GM21529 (cell line): Measurements from ENCODE around the gene STMN3.
"Not testable (repeated sequence)": the region's sequence is repeated elsewhere in the genome, so short reads cannot be mapped to it uniquely, and the experiment has no call there.

Experiments
- ATAC-seq: cut with Tn5 transposase; IDR thresholded peaks from one replicate; pipeline ENCODE4 v1.9.1; 2021; ENCODE audit not compliant: unreplicated experiment

STMN3 gene

DNA sequence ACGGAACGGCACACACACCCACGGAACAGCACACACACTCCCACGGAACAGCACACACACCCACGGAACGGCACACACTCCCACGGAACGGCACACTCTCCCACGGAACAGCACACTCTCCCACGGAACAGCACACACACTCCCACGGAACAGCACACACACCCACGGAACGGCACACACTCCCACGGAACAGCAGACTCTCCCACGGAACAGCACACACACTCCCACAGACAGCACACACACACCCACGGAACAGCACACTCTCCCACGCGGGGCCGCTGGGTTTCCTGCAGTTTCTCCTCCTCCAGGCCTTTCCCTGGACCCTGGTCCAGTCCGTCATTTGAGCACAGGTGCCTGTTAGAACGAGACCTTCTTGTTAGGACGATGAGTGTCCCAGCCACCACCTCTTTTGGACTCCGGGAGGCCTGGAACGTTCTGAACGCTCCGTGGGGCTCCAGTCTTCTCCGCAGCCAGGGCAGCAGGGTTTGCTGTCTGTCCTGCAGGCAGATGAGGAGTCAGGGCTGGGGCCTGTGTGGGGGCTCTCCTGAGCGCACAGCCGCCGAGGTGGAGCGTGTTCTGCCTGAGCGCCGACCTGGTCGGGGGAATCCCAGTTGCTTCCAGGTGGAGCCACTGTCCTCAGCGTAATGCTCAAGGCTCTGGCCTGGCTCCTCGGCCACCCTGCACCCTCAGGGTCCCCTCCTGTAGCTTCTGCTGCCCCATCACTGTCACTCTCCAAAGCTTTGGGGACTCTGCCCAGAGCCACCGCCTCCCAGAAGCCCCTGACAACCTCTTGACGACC is 25.6 kb upstream of the STMN3 start:
- no peak for ATAC-seq

DNA sequence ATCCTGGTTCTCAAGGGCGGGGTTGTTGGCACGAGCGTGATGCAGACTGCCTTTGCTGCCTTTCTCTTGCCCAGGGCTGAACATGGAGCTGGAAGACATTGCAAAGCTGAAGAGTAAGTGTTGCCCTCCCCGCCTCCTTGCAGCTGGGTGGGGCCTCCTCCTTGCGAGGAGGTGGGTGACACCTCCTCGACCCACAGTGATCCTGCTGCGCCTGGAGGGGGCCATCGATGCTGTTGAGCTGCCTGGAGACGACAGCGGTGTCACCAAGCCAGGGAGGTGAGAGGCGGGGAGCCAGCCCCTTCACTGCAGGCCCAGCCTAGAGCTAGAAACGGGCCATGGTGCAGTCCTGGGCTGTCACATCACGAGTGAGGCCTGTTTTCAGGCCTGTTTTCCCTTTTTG is 24.8 kb upstream of the STMN3 start:
- no peak for ATAC-seq

DNA sequence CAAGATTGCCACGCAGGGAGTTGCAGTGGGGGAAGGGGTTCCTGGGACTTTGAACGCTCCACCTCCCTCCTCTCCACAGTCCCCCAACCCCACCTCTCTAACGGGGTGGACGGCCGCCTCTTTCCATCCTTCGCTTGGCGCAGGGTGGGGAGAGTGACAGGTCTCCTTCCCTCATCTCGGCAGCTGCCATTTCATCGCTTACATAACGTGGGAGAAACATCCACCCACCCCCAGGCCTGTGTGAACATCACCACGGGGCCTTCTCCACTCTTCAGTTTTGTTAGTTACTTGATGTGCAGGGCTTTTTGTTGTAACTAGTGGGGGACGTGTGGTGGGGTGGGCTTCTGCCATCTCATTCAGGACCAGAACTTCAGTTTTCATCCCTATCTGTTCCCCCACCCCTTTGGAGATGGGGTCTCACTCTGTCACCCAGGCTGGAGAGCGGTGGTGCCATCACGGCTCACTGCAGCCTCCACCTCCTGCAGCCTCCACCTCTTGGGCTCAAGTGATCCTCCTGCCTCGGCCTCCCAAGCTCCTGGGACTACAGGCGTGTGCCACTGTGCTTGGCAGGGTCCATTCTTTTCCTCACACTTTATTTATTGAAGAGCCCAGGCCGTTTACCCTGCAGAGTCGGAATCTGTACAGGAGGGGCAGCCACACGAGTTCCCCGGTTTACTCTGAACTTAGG is 22.6 kb upstream of the STMN3 start:
- no peak for ATAC-seq

DNA sequence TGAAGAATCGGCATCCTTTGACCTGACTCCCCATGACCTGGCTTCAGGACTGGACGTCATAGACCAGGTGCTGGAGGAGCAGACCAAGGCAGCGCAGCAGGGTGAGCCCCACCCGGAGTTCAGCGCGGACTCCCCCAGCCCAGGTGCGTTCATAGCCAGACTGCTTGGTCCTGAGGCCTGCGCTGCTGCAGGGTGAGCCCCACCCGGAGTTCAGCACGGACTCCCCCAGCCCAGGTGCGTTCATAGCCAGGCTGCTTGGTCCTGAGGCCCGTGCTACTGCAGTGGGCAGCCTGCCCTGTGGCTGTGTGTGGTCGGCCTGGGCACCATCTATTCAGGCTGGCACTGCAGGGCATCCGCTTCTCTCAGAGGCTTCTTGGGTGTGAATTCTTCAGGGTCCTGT is 20.7 kb upstream of the STMN3 start:
- ATAC-seq = no peak

DNA sequence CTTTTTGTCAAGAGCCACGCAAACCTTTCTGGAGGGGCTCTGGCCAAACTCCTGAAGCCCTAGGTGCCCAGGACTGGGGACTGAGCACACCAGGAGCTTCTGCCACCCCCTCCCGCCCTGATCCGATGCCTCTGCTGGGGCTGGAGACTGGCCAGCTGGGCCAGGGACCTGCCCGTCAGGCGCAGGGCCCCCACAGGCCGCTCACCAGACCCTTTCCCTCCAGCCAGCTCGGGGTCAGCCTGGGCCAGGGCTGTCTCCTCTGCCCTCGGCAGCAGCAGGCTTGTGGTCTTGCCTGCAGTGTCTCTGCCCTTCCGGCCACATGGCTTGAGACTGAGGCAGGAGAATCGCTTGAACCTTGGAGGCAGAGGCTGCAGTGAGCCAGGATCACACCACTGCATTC is 19.4 kb upstream of the STMN3 start:
- ATAC-seq = no peak

DNA sequence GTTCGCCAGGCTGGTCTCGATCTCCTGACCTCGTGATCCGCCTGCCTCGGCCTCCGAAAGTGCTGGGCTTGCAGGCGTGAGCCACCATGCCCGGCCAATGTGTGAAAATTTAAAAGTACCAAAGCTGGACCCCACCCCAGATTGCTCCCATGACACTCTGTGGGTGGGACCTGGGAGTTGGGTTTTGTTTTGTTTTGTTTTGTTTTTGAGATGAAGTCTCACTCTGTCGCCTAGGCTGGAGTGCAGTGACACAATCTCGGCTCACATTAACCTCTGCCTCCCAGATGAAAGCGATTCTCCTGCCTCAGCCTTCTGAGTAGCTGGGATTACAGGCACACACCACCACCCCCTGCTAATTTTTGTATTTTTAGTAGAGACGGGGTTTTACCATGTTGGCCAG is 18.5 kb upstream of the STMN3 start:
- not testable (repeated sequence) for ATAC-seq

DNA sequence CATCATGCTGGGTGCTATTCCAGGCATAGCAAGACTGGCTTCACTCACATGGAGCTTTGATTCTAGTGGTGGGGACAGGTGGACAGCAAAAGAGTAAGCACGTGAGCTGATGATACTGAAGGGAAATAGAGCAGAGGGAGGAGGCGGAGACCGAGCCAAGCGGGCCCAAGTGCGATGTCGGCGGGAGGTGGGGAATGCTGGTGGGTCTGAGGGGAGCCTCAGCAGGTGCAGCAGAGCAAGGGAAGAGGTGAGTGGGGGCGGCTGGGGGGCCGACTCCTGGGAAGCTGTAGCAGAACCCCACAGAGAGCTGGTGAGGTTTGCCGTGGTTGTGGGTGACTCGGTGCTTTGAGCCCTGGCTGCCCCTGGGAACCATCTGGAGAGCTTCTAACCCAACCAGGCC is 15.1 kb upstream of the STMN3 start:
- no peak for ATAC-seq

DNA sequence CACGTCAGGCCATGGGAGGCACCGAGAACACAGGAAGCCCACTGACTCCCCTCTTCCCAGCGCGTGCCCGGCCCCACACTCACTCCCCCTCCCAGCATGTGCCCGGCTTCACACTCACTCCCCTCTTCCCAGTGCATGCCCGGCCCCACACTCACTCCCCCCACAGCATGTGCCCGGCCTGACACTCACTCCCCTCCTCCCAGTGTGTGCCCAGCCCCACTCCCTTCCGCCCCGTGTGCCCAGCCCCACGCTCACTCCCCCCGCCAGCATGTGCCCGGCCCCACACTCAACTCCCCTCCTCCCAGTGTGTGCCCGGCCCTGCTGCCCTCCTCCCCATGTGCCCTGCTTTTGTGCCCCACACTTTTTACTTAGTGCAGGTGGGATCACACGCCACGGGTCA is 14.6 kb upstream of the STMN3 start:
- ATAC-seq = no peak

DNA sequence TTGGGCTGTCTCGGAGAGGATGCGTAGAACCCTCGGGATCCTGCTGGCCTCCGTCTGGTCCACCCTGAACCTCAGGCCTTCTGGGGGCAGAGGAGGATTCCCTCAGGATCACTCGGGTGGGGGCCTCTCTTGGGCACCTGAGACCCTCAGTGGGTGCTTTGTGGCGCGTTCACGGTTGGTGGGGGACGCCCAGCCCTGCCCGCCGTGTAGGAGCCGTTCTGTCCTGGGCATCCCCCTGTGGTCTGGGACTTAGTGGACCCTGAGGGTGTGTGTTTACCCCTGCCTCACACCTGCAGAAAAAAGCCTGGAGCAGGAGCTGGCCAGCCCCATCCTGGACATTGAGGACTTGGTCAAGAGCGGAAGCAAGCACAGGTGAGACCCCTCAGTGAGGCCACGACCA is 12.5 kb upstream of the STMN3 start:
- ATAC-seq = no peak

DNA sequence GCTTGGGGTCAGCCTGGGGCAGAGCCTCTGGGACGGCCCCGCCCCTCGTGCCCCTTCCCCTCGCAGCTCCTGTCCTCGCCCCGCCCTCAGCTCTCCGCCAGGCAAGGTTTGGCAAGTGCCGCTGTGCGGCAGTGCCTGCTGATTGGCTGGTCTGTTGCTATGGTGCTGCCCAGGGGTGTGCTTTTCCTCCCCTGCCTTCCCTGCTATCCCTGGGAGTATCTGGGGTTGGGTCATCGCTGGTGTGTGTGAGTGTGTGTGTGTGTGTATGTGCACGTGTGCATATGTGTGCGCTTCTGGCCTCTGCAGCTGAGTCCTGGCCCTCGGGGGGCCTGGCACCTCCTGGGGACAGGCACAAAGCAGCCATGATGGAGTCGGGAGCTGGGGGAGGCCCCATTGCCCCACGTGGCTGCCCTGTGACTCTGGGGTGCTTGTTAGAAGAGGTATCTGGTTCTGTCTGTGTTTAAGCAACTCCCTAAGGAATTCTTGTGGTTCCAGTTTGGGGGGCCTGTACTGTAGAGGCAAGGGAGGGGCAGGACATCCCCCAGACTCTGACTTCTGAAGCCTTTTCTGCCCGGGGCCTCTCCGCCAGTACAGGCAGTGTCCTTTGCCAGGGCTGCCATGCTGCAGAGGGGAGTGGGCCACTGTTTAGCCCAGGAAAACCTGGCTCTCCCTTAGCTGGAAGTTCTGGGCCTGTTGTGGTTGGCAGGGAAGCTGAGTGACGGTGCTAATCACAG is 11.8 kb upstream of the STMN3 start:
- no peak for ATAC-seq

DNA sequence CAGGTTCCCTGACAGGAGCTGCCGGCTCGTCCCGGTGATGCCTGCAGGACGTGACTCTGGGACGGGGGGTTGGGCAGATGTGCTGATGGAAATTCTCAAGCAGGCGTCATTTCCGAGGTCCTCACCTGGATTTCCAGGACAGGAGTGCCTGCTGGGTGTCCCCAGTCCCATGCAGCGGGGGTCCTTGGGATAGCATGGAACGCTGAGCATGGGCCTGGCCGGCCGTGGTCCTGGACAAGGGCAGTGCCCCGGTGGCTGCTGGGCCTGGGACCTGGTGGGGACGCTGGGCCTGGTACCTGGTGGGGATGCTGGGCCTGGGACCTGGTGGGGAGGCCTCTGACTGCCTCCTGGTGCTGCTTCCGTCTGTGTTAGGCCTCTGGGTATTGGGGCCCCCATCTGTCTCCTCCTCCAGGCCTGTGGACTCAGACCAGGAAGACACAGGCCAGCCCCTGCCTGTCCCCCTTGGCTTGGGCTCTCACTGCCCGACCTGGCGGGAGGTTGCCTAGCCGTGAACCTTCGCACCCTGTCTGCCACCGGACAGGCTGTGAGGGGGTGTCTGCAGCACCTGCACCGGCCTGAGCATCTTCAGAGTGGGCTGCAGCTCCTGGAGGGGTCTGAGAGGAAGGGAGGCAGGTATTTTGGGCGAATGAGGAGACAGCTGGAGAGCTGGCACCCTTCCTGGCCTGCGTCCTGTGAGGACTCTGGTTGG is 11.1 kb upstream of the STMN3 start:
- ATAC-seq = no peak

DNA sequence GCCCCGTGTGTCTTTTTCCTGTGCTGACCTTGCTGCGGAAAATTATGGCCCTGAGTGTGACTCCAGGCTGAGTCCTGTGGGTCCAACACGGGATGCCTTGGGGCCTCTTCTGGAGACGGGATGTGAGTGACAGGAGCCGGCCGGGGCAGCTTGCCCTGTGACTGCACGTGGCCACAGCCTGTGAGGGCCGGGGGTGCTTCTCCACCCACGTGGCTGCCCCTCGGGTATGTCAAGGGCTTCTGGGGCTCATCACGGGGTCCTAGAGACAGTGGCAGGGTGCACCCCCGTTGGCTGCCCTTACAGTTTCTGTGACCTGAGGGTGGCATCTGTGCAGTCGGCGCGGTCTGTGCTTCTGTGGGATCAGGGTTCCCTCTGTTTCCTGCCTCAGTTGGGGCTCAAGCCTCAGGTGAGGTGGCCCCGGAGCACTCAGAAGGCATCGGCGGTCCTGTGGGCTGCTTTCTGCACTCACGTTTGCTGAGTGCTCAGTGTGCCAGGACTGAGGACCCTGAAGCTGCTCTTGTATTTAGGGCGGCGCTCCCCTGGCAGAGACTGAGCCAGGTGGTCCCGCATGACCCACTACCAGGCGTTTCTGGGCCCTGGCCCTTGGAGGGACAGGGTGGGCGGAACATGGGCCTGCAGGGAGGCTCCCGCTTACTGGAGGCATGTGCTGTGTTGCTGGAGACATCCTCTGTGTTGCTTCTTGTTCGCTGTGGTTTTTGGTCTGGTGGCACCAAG is 10.3 kb upstream of the STMN3 start:
- no peak for ATAC-seq

DNA sequence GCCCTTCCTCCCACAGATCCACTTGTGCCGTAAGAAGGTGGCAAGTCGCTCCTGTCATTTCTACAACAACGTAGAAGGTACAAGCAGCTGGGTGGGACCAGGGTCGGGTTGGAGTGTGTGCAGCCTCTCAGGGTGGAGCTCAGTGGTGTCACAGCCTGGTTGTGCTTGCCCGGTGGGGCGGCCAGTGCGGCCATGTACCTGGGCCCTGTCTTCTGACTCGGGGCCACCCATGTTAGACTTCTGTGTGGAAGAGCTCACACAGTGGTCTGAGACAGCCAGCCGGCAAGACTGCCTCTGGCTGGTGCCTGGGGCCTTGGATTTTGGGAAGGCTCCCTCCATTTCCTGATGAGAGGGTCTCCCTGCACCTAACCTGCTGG is 9.6 kb upstream of the STMN3 start:
- no peak for ATAC-seq

DNA sequence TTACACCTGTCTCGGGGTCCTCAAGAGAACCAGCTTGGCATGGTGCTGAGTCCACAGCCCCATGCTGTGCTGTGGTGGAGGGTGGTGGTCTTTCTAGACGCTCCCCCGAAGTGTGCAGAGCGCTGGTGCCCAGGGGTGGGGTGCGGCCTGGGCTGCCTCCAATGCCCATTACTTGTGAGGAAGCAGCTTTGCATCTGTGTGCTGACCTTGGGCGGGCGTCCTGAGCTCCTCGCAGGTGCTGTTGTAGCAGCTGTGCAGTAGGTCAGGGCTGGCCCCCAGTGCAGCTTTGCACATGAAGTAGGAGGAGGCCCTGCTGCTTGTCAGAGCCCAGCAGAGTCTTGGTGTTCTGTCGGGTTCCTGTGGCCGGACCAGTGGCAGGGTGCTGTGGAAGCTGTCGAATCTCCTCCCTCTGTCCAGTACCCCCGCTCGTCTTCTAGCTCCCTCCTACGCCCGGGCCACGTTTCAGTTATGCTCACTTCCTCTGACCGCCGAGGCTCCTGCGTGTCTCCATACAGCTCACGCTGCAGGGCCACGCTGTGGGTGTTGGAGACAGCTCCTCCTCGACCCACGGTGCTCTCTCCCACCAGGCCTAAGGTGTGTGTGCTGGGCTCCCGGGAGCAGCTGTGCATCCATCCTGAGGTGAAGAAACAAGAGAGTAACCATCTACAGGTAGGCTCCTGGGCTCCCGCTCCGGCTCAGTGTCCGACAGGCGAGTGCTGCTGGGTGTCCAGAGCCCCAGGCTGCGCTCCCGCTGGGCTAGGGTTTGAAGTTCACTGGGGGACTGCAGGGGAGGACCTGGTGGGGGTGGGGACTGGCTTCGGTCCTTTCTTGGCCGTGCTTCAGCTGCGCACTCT is 9.0 kb upstream of the STMN3 start:
- no peak for ATAC-seq

DNA sequence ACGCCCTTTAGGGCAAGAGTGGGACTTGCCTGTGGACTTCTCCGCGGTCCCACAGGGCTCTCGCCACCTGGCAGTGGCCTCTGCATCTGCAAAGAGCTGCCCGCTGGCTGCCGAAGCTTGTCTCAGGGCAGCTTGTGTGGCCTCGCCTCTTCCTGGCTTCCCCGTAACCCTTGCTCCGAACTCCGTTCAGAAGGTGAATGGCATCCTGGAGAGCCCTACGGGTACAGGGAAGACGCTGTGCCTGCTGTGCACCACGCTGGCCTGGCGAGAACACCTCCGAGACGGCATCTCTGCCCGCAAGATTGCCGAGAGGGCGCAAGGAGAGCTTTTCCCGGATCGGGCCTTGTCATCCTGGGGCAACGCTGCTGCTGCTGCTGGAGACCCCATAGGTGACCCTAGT is 7.9 kb upstream of the STMN3 start:
- ATAC-seq = no peak

DNA sequence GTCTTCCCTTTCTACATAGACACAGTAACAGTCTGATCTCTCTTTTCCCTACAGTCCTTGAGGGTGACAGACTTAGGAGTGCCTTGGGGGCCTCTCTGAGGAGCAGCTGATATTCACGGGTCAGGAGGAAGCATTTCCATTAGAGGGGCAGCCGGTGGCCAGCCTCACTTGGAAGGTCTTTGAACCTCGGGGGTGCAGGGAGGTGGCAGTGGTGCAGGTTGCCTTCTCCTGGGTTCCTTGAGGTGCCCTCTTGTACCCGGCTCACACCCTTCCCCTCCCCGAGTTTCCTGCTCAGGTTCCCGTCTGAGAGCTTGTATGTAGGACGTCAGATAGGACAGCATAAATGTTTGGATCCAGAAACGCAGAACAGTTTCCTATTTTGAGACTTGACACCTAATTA is 7.4 kb upstream of the STMN3 start:
- no peak for ATAC-seq

DNA sequence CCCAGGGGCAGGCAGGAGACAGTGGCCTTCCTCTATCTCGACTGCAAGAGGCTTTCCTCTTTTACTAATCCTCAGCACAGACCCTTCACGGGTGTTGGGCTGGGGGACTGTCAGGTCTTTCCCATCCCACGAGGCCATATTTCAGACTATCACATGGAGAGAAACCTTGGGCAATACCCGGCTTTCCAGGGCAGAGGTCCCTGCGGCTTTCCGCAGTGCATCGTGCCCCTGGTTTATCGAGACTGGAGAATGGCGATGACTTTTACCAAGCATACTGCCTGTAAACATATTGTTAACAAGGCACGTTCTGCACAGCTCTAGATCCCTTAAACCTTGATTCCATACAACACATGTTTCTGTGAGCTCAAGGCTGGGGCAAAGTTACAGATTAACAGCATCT is 7.0 kb upstream of the STMN3 start:
- ATAC-seq = not testable (repeated sequence)

DNA sequence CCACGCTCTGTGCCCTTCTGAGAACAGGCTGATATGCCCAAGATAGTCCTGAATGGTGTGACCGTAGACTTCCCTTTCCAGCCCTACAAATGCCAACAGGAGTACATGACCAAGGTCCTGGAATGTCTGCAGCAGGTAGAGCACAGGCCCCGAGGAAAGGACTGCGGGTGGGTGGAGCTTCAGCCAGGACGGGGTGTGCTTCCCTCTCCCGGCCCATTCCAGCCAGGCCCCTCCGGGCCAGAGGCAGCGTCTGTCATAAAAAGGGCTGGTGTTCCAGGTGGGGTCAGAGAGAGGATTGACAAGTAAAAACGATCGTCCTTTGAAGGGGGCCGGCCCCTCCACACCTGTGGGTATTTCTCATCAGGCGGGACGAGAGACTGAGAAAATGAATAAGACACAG is 6.1 kb upstream of the STMN3 start:
- ATAC-seq = no peak

DNA sequence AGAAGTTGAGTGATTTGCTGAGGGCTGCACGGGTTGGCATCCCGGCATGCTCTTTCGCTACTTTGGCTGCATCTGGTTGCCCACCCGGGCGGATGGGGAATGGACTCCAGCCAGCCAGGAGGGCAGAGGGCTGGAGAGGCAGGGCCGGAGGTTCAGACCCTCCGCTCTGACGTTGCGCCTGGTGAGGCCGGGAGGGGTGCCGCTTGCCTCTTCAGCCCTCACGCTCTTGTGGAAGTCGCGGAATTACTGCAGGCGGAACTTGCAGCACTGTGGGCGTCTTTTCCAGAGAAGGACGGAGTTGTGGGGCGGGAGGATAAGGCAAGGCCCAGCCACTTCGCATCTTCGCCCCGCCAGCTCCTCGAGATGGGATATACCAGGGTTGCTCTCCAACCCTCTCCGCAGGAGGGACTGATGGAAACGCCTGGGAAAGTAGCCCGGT is 5.5 kb upstream of the STMN3 start:
- ATAC-seq = peak; percentile 21
